Cardiac fibroblast (primary cell): ENCODE data around the gene SPATA2.

Source experiments
- DNase-seq, 2 donors: peaks; one replicate each; pipeline versions ENCODE4 v3.0.0 to v3.0.0-alpha.2; 2010; ENCODE audit warnings: low read depth in 2 of 2
- H3K4me3 ChIP-seq, 2 donors: replicated peaks in 1 of 2; 1 replicate in 1 of 2; 2 replicates in 1 of 2; pipeline ENCODE4 v1.5.1; 2011; ENCODE audit warnings: low read depth in 2 of 2, low read length in 2 of 2, mild to moderate bottlenecking in 2 of 2, moderate library complexity in 1 of 2
- TF ChIP-seq, protein P1 (sequence below): IDR thresholded peaks from one replicate; pipeline ENCODE4 v1.5.1; 2011; ENCODE audit warnings: low read depth, mild to moderate bottlenecking, low read length, inconsistent platforms

The SPATA2 gene

DNA sequence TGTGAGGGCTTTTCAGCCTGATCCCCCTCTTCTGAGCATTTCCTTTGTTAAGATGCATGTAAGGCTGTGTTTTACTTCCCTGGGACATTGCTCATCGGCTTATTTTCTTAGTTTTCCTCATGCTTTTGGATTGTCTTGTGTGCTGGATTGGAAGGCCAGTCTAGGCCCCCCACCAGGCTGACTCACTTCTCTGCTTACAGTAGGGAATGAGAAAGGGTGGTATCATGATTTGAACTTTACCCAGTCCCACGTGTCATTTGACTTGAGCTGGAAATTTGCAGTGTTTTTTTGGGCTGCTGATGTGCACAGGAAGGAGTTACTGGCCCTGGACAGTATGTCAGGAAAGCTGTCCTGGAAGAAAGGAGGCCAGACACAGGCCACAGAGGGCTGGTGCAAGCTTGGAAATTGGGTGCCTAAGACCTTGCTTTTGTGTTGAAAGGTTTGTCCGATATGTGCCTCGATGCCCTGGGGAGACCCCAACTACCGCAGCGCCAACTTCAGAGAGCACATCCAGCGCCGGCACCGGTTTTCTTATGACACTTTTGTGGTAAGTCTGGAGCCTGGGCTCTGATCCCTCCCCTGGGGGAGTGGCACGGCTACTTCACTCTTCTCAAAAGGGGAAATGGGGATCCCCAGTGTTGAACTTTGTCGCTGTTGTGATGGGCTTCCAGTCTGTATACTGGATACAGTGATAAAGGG, 33.6 kb upstream of the SPATA2 start:
- TF ChIP-seq, protein P1, sequence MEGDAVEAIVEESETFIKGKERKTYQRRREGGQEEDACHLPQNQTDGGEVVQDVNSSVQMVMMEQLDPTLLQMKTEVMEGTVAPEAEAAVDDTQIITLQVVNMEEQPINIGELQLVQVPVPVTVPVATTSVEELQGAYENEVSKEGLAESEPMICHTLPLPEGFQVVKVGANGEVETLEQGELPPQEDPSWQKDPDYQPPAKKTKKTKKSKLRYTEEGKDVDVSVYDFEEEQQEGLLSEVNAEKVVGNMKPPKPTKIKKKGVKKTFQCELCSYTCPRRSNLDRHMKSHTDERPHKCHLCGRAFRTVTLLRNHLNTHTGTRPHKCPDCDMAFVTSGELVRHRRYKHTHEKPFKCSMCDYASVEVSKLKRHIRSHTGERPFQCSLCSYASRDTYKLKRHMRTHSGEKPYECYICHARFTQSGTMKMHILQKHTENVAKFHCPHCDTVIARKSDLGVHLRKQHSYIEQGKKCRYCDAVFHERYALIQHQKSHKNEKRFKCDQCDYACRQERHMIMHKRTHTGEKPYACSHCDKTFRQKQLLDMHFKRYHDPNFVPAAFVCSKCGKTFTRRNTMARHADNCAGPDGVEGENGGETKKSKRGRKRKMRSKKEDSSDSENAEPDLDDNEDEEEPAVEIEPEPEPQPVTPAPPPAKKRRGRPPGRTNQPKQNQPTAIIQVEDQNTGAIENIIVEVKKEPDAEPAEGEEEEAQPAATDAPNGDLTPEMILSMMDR: no peak
- peak; percentile 71 to 93 for DNase-seq
- no peak overlapping the region for H3K4me3 ChIP-seq

DNA sequence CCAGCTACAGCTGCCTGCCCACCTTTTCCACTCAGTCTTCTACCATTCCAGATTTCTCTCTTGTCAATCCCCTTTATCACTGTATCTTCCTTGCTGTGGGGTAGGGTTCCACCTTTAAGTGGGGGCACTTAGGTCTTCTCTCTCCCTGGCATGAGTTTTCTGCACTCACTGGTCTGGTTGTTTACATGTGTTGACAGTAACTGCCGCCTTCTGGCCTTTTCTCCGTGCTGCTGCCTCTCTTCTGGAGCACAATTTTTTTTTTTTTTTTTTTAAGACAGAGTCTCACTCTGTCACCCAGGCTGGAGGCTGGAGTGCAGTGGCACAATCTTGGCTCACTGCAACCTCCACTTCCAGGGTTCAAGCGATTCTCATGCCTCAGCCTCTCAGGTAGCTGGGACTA, 32.8 kb upstream of the SPATA2 start:
- TF ChIP-seq, protein P1: no peak
- no peak for DNase-seq
- H3K4me3 ChIP-seq: no peak overlapping the region

DNA sequence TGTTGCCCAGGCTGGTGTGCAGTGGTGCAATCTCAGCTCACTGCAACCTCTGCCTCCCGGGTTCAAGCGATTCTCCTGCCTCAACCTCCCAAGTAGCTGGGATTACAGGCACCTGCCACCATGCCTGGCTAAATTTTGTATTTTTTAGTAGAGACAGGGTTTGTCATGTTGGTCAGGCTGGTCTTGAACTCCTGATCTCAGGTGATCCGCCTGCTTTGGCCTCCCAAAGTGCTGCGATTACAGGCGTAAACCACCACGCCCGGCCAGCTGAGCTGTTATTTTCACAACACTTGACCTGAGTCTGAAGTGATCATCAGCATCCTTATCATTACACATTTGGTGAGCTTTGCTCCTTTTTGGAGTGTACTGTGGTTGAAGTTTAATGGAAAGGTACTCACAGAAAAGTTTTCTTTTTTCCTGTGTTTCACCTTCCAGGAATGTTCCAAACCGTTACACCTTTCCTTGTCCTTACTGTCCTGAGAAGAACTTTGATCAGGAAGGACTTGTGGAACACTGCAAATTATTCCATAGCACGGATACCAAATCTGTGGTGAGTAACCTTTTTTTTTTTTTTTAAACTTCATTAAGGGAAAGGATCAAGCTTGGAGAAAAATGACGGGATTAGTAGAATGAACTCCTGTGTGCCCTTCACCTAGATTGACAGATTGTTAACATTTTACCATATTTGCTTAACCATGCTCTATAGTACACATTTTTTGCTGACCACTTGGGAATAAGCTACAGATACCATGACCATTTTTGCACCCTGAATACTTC, 30.6 kb upstream of the SPATA2 start:
- TF ChIP-seq, protein P1: no peak
- H3K4me3 ChIP-seq: no peak overlapping the region
- no peak for DNase-seq

DNA sequence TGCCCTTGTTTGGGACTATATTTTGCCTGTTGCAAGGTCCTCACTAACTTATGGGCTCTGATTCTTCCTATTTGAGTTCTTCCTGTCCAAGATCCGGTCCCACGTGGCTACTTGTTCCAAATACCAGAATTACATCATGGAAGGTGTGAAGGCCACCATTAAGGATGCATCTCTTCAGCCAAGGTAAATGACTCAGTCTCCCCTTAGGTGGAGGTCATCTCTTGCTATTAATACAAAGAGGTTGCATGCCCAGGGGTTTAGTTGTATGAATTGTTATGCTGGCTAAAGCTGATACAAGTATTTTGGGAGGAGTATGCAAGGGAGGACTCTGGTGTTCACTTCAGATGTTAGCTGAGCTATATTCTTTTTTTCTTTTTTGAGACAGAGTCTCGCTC, 30.0 kb upstream of the SPATA2 start:
- DNase-seq: no peak
- TF ChIP-seq, protein P1: no peak
- no peak overlapping the region for H3K4me3 ChIP-seq

DNA sequence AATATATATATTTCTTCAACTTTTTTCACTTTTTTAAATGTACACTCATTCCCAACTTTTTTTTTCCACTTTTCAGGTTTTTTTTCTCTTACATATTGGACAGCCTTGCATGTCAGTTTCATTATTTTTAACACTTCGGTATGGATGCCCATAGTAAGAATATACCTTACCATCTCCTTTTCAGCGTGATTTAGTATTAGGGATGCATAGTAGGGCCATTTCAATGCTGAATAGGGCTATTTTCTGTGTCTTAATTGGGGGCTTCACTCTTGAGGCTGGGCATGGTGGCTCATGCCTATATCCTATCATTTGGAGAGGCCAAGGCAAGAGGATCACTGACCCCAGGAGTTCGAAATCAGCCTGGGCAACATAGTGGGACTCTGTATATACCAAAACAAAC, 27.6 kb upstream of the SPATA2 start:
- no peak for DNase-seq
- no peak overlapping the region for H3K4me3 ChIP-seq

DNA sequence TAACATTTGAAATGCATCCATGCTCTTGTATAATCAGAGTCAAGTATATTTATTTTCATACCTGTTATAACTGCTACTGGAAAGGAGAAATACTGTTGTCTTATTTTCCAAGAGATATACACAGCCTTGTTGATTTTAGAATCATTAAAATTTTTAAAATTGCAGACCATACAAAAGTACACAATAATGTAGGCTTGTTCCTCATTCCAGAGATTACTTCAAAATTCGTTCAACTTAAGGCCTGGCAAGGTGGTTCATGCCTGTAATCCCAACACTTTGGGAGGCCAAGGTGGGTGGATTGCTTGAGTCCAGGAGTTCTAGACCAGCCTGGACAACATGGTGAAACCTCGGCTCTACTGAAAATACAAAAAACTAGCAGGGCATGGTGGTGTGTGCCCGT, 27.0 kb upstream of the SPATA2 start:
- no peak for DNase-seq
- TF ChIP-seq, protein P1: no peak
- H3K4me3 ChIP-seq: no peak overlapping the region

More for the DNA sequence above, 27.6 kb upstream of the SPATA2 start:
- TF ChIP-seq, protein P1: no peak
